ENCODE data around the gene NUF2.

DNA sequence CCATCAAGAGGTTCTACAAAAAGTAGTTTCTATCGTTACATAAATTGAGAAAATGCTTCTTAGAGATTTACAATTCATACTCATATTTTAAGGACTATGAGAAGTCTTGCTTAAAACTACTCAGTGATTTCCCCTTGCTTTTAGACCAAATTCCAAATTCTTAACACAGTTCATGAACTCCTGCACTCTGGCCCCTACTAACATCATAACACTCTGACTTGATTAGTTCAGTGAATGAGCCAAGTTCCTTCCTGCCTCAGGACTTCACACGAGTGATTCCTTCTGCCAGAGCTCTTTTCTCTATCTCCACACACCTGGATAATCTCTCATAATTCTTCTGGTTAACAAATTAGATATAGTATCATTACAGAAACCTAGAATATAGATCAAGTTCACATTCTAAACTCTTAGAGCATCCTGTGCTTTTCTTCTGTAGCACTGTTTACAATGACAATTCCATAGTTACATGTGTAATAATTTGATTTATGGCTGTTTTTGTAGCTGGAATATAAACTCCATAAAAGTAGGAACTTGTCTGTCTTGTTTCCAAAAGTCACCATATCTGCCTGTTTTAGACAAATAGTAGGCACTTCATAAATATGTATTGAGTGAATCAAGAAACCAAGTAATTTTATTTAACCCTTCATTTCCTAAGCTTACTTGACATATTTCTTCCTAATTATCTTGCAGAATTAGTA is 59.9 kb downstream of the NUF2 start:
- TF ChIP-seq CTCF (conservative IDR thresholded peaks at IDR 0.05; ENCODE audit: low read length) (no peak), EZH2phosphoT487 (IDR thresholded peaks at IDR 0.05; ENCODE audit: borderline replicate concordance, low read depth, low read length) (no peak)

Measured in OCI-LY7 (cell line).